GM21528 (cell line): ENCODE data around the gene TLX2.
A peak's percentile ranks its signal among the peaks of the same experiment; 100 is the strongest.

ENCODE experiments used
- ATAC-seq: cut with Tn5 transposase; IDR thresholded peaks from one replicate; pipeline ENCODE4 v1.9.1; 2021; ENCODE audit warnings: mild to moderate bottlenecking, moderate library complexity; ENCODE audit not compliant: unreplicated experiment, low FRiP score

Gene TLX2

GRCh38 chr2:74511104-74511989 lies 2.9 kb upstream of the TLX2 start:
- ATAC-seq: no peak

- ATAC-seq: no peak
Observed at GRCh38 chr2:74512744-74513604, 1.3 kb upstream of the TLX2 start.

- no peak for ATAC-seq
Observed at GRCh38 chr2:74513605-74514367, 464 bp upstream of the TLX2 start.

GRCh38 chr2:74515271-74515980 lies 1.2 kb downstream of the TLX2 start:
- ATAC-seq: no peak

DNA sequence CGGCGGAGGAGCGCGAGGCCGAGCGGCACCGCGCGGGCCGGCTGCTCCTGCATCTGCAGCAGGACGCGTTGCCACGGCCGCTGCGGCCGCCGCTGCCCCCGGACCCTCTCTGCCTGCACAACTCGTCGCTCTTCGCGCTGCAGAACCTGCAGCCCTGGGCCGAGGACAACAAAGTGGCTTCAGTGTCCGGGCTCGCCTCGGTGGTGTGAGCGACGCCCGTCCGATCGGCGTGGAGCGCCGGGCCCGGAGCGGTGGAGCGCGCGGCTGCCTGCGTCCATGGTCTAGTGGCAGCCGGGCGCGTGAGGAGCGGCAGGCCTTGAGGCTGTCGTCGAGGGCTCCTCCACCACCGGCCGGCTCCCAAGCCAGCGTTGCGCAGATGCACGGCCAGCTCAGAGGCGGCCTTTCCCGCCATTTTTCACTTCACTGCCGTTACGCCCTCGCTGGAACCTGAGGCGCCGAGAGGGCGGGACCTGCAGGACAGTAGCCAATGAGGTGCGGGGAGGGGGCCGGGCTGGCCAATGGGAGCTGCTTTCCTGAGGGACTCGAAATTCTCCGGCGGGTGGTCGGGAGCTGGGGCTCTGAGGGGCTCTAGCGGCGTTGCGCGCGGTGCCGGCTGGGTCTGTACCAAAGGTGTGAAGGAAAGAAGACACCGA lies 1.9 kb downstream of the TLX2 start:
- no peak for ATAC-seq

- no peak for ATAC-seq
Observed at GRCh38 chr2:74516650-74517049, 2.4 kb downstream of the TLX2 start.

DNA sequence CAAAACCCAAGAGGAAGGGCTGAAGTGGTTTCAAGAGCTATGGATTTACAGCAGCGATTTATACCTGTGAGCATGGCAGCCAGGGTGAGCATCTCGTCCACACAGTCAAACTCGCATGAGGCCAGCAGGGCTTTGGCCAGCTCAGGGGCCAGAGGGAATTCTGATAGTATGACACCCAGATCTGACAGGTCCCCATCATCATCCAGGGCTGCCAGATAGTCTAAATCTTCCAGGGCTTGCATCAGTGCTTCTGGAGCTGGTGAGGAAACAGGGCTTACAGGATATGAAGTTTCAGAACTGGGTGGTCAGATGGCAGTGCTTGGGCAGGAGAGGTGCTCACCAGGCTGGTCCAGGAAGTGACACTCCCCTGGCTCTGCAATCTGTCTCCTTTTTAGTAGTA lies 8.3 kb downstream of the TLX2 start:
- no peak for ATAC-seq

DNA sequence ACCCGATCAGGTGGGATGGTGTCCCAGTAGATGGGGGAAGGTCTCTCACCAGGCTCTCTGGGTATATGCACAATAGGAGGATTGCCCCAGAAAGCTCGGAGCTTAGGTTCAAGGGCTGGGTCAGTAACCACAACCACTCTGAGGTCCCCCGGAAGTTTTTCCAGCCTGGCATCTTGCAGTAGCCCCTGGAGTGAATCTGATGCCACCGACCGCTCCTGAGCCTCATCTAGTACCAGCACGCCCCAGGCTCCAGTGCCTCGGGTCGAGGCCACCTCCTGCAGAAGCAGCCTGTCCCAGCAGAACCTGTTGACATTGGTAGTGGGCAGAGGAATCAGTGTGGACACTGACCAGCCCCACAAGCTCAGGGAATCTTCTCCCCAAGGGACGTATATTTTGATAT lies 9.8 kb downstream of the TLX2 start:
- ATAC-seq: no peak

- no peak for ATAC-seq
Observed at GRCh38 chr2:74524955-74525716, 10.9 kb downstream of the TLX2 start.

GRCh38 chr2:74525717-74526648 lies 11.7 kb downstream of the TLX2 start, which contains the start of gene DQX1:
TSS of gene DQX1 (minus strand) at chr2:74526231. CDS start at chr2:74525729, 502 bp downstream.
- ATAC-seq: no peak

DNA sequence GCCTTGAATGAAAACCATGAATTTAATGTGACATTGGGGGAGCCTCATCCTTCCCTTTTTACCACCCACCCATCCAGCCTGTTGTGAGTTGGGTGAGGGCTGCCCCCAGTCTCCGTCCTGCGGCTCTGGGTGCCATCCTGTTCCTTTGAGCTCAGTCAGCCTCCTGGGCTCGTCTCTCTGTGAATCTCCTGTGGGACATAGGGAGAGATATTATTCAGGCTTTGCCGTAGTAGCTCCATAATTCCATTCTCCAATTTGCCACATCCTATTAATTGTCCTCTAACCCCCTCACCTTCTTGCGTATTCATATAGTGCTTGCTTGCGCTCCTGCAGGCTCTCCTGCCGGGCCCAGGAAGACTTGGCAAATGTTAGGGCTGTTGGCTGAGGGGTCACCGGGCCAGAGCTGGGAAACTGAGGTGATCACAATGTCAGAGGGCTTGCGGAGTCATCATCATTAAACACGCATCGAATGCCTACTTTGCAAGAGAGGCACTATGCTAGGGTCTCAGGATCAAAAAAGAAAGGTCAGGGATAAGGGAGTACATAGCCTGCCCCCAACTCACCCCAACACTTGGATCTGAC lies 12.5 kb downstream of the TLX2 start:
- no peak for ATAC-seq

GRCh38 chr2:74527741-74528140 lies 13.5 kb downstream of the TLX2 start:
- ATAC-seq: no peak

- peak; percentile 7 for ATAC-seq
Observed at GRCh38 chr2:74528600-74529356, 14.5 kb downstream of the TLX2 start.

GRCh38 chr2:74529357-74530238 lies 15.3 kb downstream of the TLX2 start, which contains the start of the genes AUP1 and HTRA2:
TSS of gene AUP1 (minus strand) at chr2:74529706. CDS start at chr2:74529629, 77 bp downstream.
TSS of gene HTRA2 (plus strand) at chr2:74529933. CDS start at chr2:74530007, 74 bp downstream.
- peak; percentile 79 for ATAC-seq
